ENCODE measurements around the gene PNPLA8.

DNA sequence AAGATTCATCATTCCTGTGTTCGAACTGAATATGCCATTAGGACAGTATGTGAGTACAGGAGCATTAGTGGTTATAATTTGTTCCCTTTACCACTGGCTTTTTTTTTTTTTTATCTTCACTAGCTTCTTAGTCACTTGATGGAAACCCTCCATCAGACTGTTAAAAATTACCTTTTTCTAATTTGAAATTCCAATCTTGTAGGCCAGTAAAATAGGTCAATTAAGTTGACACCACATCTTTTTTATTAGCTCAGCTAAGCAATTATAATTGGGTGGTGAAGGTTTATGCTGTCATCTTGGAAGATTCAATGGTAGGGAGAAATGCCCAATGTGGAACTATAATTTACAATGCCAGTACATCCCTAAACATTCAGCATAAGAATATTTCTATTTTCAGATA, 75.8 kb downstream of the PNPLA8 start:
- TF ChIP-seq, protein P1, sequence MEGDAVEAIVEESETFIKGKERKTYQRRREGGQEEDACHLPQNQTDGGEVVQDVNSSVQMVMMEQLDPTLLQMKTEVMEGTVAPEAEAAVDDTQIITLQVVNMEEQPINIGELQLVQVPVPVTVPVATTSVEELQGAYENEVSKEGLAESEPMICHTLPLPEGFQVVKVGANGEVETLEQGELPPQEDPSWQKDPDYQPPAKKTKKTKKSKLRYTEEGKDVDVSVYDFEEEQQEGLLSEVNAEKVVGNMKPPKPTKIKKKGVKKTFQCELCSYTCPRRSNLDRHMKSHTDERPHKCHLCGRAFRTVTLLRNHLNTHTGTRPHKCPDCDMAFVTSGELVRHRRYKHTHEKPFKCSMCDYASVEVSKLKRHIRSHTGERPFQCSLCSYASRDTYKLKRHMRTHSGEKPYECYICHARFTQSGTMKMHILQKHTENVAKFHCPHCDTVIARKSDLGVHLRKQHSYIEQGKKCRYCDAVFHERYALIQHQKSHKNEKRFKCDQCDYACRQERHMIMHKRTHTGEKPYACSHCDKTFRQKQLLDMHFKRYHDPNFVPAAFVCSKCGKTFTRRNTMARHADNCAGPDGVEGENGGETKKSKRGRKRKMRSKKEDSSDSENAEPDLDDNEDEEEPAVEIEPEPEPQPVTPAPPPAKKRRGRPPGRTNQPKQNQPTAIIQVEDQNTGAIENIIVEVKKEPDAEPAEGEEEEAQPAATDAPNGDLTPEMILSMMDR (IDR thresholded peaks at IDR 0.05) = no peak
- no peak for TF ChIP-seq POLR2A (IDR thresholded peaks at IDR 0.05)

All from tibial nerve (tissue), 3 donors.